HepG2 (cell line): Measurements from ENCODE around the gene SPTBN5. TPM values are rescaled to one million over a fixed set of nuclear protein-coding genes. Genes with fewer than 3 reads are reported as not detected.

Experiments
- ATAC-seq: fragments of 200-7000 bp; cut with Tn5 transposase; 3 replicates; pipeline ENCODE4 v1.9.1; 2020; ENCODE audit warnings: mild to moderate bottlenecking, moderate library complexity
- BruUV-seq: library from RNA; stranded (reverse); fragments of 400-500 nt; replicated peaks from 2 replicates; lab custom pipeline; 2021; lab: Mats Ljungman, UMichigan
- CTCF ChIA-PET: fragments of 300-600 bp; formaldehyde crosslinking; extraction: SDS; loops from one replicate; lab custom pipeline; 2021; ENCODE audit warnings: low total read pairs, inconsistent platforms, low intra/inter-chr PET ratio; lab: Yijun Ruan, JAX
- POLR2A ChIA-PET: fragments of 350-600 bp; sonication (Branson Sonifier 250); formaldehyde crosslinking; loops from one replicate; lab custom pipeline; 2020; ENCODE audit warnings: antibody characterized with exemption, inconsistent platforms; lab: Yijun Ruan, JAX
- DNase-seq: peaks from one replicate; pipeline ENCODE4 v3.0.0-alpha.2; 2015; ENCODE audit warnings: low spot score
- FAIRE-seq: peaks from 3 replicates; lab custom pipeline; 2011; peaks lifted over from hg19 to GRCh38; lab: Jason Lieb, UNC
- H2AFZ ChIP-seq: one replicate; pipeline ENCODE4 v1.6.1; 2011; ENCODE audit warnings: low read length, inconsistent platforms
- H3K27ac ChIP-seq: fragments of 300-600 bp; 3 replicates; pipeline ENCODE4 v1.8.0; 2011; ENCODE audit warnings: mixed run types, mild to moderate bottlenecking, mixed read lengths, low read length, inconsistent platforms; ENCODE audit not compliant: insufficient read depth; ENCODE audit errors: extremely low read length
- H3K27me3 ChIP-seq, 2 experiments: fragments of 200-600 bp in 1 of 2; 2 replicates in 1 of 2; 3 replicates in 1 of 2; pipeline versions ENCODE4 v1.6.0 to v1.8.0; 2011; ENCODE audit warnings: low read length in 2 of 2, mild to moderate bottlenecking in 2 of 2, moderate library complexity in 2 of 2, inconsistent platforms in 1 of 2; ENCODE audit not compliant: insufficient read depth in 2 of 2, control insufficient read depth in 1 of 2
- H3K36me3 ChIP-seq, 2 experiments: fragments of 200-600 bp in 1 of 2; replicated peaks in 1 of 2; 2 replicates in 1 of 2; 3 replicates in 1 of 2; pipeline versions ENCODE4 v1.5.1 to v1.8.0; 2011; ENCODE audit warnings: low read length in 2 of 2, inconsistent platforms in 1 of 2; ENCODE audit not compliant: insufficient read depth in 2 of 2, control insufficient read depth in 1 of 2
- H3K4me1 ChIP-seq: 2 replicates; pipeline ENCODE4 v1.5.1; 2012; ENCODE audit warnings: low read length, inconsistent platforms; ENCODE audit not compliant: insufficient read depth
- H3K4me2 ChIP-seq: 2 replicates; pipeline ENCODE4 v1.6.0; 2011; ENCODE audit warnings: low read depth, low read length, inconsistent platforms
- H3K4me3 ChIP-seq, 3 experiments: fragments of 200-600 bp in 1 of 3; sonication (generic), shearing (Covaris generic) in 1 of 3; replicated peaks in 1 of 3; 2 replicates each; pipeline ENCODE4 v1.5.1; 2011 to 2016; ENCODE audit warnings: low read length in 3 of 3, inconsistent platforms in 2 of 3, low read depth in 2 of 3, mild to moderate bottlenecking in 2 of 3, control low read depth in 1 of 3, mixed read lengths in 1 of 3; ENCODE audit not compliant: insufficient read depth in 1 of 3
- H3K79me2 ChIP-seq: one replicate; pipeline ENCODE4 v1.6.1; 2011; ENCODE audit warnings: low read length, inconsistent platforms; ENCODE audit not compliant: insufficient read depth
- H3K9ac ChIP-seq: 2 replicates; pipeline ENCODE4 v1.6.0; 2011; ENCODE audit warnings: mild to moderate bottlenecking, low read depth, low read length, inconsistent platforms; ENCODE audit not compliant: insufficient read depth
- H3K9me3 ChIP-seq: 2 replicates; pipeline ENCODE4 v1.5.1; 2012; ENCODE audit warnings: mild to moderate bottlenecking, low read length
- H4K20me1 ChIP-seq: 2 replicates; pipeline ENCODE4 v1.6.0; 2011; ENCODE audit warnings: inconsistent platforms, mild to moderate bottlenecking, low read length, moderate library complexity; ENCODE audit not compliant: insufficient read depth
- ATF7-NPFF ChIP-seq: sonication (generic); formaldehyde crosslinking; IDR thresholded peaks from 2 replicates; pipeline ENCODE4 v1.8.1; 2023; ENCODE audit warnings: mild to moderate bottlenecking, low read depth, missing genetic modification reagents, moderate library complexity
- BCL6 ChIP-seq: IDR thresholded peaks from 2 replicates; pipeline ENCODE4 v1.6.1; 2016; ENCODE audit warnings: missing genetic modification reagents, missing compliant biosample characterization
- EEA1 ChIP-seq: sonication (generic); formaldehyde crosslinking; IDR thresholded peaks from 2 replicates; pipeline ENCODE4 v1.5.1; 2020; ENCODE audit warnings: mild to moderate bottlenecking, missing genetic modification reagents, borderline replicate concordance
- FOXA3 ChIP-seq: IDR thresholded peaks from 2 replicates; pipeline ENCODE4 v1.6.1; 2016; ENCODE audit warnings: missing genetic modification reagents, missing compliant biosample characterization
- GATAD1 ChIP-seq: IDR thresholded peaks from 2 replicates; pipeline ENCODE4 v1.6.1; 2016; ENCODE audit warnings: missing genetic modification reagents, missing compliant biosample characterization
- HHEX ChIP-seq: IDR thresholded peaks from 2 replicates; pipeline ENCODE4 v1.6.1; 2016; ENCODE audit warnings: control low read depth
- MAFK ChIP-seq, 2 experiments: IDR thresholded peaks in 1 of 2; conservative IDR thresholded peaks in 1 of 2; 2 replicates each; pipeline ENCODE4 v1.6.1; 2011; ENCODE audit warnings: improper control_type of control experiment in 2 of 2, low read length in 2 of 2
- NR2C2 ChIP-seq: sonication (generic); formaldehyde crosslinking; IDR thresholded peaks from 2 replicates; pipeline ENCODE4 v1.4.0; 2020; ENCODE audit warnings: missing genetic modification reagents, mild to moderate bottlenecking, moderate library complexity, borderline replicate concordance
- NR2F6 ChIP-seq, 2 experiments: IDR thresholded peaks; 2 replicates each; pipeline ENCODE4 v1.6.1; 2016; ENCODE audit warnings: antibody characterized with exemption in 1 of 2, mild to moderate bottlenecking in 1 of 2
- RAD51 ChIP-seq: fragments of 450-650 bp; IDR thresholded peaks from 2 replicates; pipeline ENCODE4 v1.6.1; 2016; ENCODE audit warnings: borderline replicate concordance
- RBM22 ChIP-seq: fragments of 200-400 bp; formaldehyde crosslinking; optimal IDR thresholded peaks from 2 replicates; pipeline ENCODE3; 2017; ENCODE audit warnings: mild to moderate bottlenecking, low read length, moderate library complexity
- SMARCE1 ChIP-seq: fragments of 450-650 bp; IDR thresholded peaks from 2 replicates; pipeline ENCODE4 v1.6.1; 2017; ENCODE audit warnings: borderline replicate concordance
- SOX6 ChIP-seq, 2 experiments: fragments of 450-650 bp in 1 of 2; sonication (generic) in 1 of 2; formaldehyde crosslinking in 1 of 2; IDR thresholded peaks; 2 replicates each; pipeline versions ENCODE4 v1.4.0 to v1.6.1; 2017 to 2020; ENCODE audit warnings: antibody characterized with exemption in 1 of 2, mild to moderate bottlenecking in 1 of 2, missing genetic modification reagents in 1 of 2
- XRCC5 ChIP-seq: fragments of 200-400 bp; formaldehyde crosslinking; optimal IDR thresholded peaks from 2 replicates; pipeline ENCODE3; 2017; ENCODE audit warnings: mild to moderate bottlenecking, low read length
- ZNF205 ChIP-seq: IDR thresholded peaks from 2 replicates; pipeline ENCODE4 v1.6.1; 2018; ENCODE audit warnings: missing biosample characterization, missing genetic modification reagents
- ZNF552 ChIP-seq: sonication (generic); formaldehyde crosslinking; IDR thresholded peaks from 2 replicates; pipeline ENCODE4 v1.9.0; 2022; ENCODE audit warnings: missing genetic modification reagents, mild to moderate bottlenecking, borderline replicate concordance
- ZNF7 ChIP-seq: IDR thresholded peaks from 2 replicates; pipeline ENCODE4 v1.6.1; 2016; ENCODE audit warnings: missing biosample characterization, missing genetic modification reagents
- ZNF747 ChIP-seq: sonication (generic); formaldehyde crosslinking; IDR thresholded peaks from 2 replicates; pipeline ENCODE4 v1.8.1; 2023; ENCODE audit warnings: missing genetic modification reagents, mild to moderate bottlenecking, borderline replicate concordance
- ZSCAN30 ChIP-seq: sonication (generic); formaldehyde crosslinking; IDR thresholded peaks from 2 replicates; pipeline ENCODE4 v1.5.0; 2020; ENCODE audit warnings: mild to moderate bottlenecking, missing genetic modification reagents
- WGBS: methylation state at CpG from one replicate; pipeline ENCODE4 v1.1.6; 2017; ENCODE audit warnings: low lambda C conversion rate; 5-methylcytosine and 5-hydroxymethylcytosine counted together
- in situ Hi-C: cut with HindIII; loops from 2 replicates; pipeline ENCODE4 v1.10.0; 2017; ENCODE audit warnings: low pct_unique_long_range_greater_than_20kb; ENCODE audit not compliant: extremely low pct_ligation_motif_present
- intact Hi-C: fragments of 100-400 bp; cut with micrococcal nuclease; formaldehyde crosslinking; loops from one replicate; pipeline ENCODE4 v1.10.0; 2022; ENCODE audit not compliant: unreplicated experiment
- polyA plus RNA-seq, 8 experiments: library from polyadenylated mRNA; depleted of rRNA in 3 of 8; stranded (reverse) in 7 of 8; unstranded in 1 of 8; fragments of >200 nt; fragmentation: Illumina TruSeq in 4 of 8; extraction: Trizol in 4 of 8; gene quantifications; 2 replicates each; pipeline versions ENCODE4 v1.2.1 to v1.2.3, GENCODE V29; 2011 to 2016; ENCODE audit warnings: low read depth in 4 of 8, missing spikeins in 1 of 8, mixed read lengths in 1 of 8; ENCODE audit not compliant: insufficient read depth in 1 of 8
- total RNA-seq, 5 experiments: library from RNA; depleted of rRNA; stranded (reverse); fragments of >200 nt; fragmentation: Illumina TruSeq; extraction: Trizol; gene quantifications; 2 replicates each; pipeline ENCODE4 v1.2.3, GENCODE V29; 2016; ENCODE audit warnings: low read depth in 1 of 5
- TF ChIP-seq, protein P1 (sequence below): sonication (generic); formaldehyde crosslinking; IDR thresholded peaks from 2 replicates; pipeline ENCODE4 v1.4.0; 2020; ENCODE audit warnings: low read depth, missing genetic modification reagents
- TF ChIP-seq, protein P2 (sequence below): IDR thresholded peaks from 2 replicates; pipeline ENCODE4 v1.6.1; 2016

The SPTBN5 gene
- total and polyA plus RNA-seq, 2 of the 13 experiments (the other 11 are each of a cell fraction or from before 2014, with no cell fraction given): 0.01 to 0.07 TPM

DNA sequence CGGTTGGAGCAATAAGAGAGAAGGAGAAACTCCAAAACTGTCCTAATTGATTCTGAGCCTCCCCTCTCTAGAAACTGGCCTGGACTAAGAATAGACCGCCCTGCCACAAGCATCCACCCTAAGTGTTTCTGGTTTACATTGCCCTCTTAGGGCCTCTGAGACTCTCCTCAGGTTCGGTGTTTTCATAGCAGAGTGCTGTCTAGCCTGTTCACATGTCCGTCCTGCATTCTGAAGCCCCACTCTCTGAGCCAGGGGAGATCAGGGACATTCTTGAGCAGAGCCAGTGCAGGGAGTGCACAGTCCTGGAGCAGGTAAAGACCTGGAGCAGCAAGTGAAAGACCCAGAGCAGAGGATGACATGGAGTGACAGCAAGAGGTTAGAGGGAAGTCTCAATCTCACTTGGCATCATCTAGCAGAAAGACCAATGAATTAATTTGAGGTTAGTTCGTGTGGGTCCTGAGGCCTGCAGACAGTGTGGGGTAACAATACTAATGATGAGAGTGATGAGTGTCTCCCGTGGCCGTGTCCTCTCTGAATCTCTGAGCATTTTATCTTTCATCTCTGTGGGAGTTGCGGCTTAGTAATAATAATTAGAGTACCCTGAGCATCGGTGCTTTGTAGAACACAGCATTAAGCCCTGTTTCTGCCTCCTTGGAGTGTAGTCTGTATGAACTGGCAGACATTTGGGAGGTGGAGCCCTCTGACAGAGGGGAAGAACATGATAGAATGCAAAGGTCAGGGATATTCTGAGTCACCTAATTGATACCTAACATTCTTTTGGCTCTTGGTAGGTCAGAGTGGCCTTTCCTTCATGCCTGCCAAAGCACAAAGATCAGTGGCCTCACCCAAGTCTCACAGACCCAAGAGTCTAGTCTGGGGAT lies 95.0 kb downstream of the SPTBN5 start:
- peak; percentile 55 for FAIRE-seq
- Histone ChIP-seq H3K27ac (no peak overlapping the region), H3K9ac (no peak overlapping the region), H3K9me3 (no peaks in the 10 kb centered on the region), H3K27me3 (no peaks in the 10 kb centered on the region), H3K36me3 (no peaks in the 10 kb centered on the region), H3K4me1 (peaks cover 37% of the 10 kb centered on the region), H4K20me1 (no peaks in the 10 kb centered on the region), H3K79me2 (no peaks in the 10 kb centered on the region), H2AFZ (no peak overlapping the region), H3K4me3 (no peak overlapping the region), H3K4me2 (peak overlapping the region; percentile 23)
- BruUV-seq: no TSS peak
- ChIA-PET POLR2A (no interaction called here), CTCF (no interaction called here)
- peak; percentile 56 for DNase-seq
- peak; percentile 85 for ATAC-seq
- intact Hi-C loops: no loop called here
- WGBS: 63% methylated on average over 9 of the region's 9 CpGs
- in situ Hi-C loops: no loop called here
- TF ChIP-seq, protein P1, sequence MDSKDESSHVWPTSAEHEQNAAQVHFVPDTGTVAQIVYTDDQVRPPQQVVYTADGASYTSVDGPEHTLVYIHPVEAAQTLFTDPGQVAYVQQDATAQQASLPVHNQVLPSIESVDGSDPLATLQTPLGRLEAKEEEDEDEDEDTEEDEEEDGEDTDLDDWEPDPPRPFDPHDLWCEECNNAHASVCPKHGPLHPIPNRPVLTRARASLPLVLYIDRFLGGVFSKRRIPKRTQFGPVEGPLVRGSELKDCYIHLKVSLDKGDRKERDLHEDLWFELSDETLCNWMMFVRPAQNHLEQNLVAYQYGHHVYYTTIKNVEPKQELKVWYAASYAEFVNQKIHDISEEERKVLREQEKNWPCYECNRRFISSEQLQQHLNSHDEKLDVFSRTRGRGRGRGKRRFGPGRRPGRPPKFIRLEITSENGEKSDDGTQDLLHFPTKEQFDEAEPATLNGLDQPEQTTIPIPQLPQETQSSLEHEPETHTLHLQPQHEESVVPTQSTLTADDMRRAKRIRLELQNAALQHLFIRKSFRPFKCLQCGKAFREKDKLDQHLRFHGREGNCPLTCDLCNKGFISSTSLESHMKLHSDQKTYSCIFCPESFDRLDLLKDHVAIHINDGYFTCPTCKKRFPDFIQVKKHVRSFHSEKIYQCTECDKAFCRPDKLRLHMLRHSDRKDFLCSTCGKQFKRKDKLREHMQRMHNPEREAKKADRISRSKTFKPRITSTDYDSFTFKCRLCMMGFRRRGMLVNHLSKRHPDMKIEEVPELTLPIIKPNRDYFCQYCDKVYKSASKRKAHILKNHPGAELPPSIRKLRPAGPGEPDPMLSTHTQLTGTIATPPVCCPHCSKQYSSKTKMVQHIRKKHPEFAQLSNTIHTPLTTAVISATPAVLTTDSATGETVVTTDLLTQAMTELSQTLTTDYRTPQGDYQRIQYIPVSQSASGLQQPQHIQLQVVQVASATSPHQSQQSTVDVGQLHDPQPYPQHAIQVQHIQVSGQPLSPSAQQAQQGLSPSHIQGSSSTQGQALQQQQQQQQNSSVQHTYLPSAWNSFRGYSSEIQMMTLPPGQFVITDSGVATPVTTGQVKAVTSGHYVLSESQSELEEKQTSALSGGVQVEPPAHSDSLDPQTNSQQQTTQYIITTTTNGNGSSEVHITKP (CRISPR knock-in tag): peak; percentile 44; the same call in 1 of the 2 replicates
- no peak for TF ChIP-seq XRCC5
- no peak for TF ChIP-seq BCL6 (CRISPR knock-in tag)
- TF ChIP-seq ZSCAN30: no peak
- TF ChIP-seq EEA1: no peak
- TF ChIP-seq, protein P2, sequence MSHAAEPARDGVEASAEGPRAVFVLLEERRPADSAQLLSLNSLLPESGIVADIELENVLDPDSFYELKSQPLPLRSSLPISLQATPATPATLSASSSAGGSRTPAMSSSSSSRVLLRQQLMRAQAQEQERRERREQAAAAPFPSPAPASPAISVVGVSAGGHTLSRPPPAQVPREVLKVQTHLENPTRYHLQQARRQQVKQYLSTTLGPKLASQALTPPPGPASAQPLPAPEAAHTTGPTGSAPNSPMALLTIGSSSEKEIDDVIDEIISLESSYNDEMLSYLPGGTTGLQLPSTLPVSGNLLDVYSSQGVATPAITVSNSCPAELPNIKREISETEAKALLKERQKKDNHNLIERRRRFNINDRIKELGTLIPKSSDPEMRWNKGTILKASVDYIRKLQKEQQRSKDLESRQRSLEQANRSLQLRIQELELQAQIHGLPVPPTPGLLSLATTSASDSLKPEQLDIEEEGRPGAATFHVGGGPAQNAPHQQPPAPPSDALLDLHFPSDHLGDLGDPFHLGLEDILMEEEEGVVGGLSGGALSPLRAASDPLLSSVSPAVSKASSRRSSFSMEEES: no peak
- TF ChIP-seq SMARCE1: no peak
- TF ChIP-seq MAFK (conservative IDR thresholded peaks at IDR 0.05 in 1 of 2, IDR thresholded peaks at IDR 0.05 in 1 of 2; ENCODE audit: low read length in 2 of 2): peak; percentile 43 to 52
- no peak for TF ChIP-seq RAD51
- no peak for TF ChIP-seq ZNF205 (CRISPR knock-in tag)
- no peak for TF ChIP-seq NR2C2 (CRISPR knock-in tag)
- 0 out of 2 replicates have a peak, but pooled peaks have one; percentile 11 for TF ChIP-seq NR2F6 (IDR thresholded peaks at IDR 0.05)
- TF ChIP-seq NR2F6 (CRISPR knock-in tag; IDR thresholded peaks at IDR 0.05): 0 out of 2 replicates have a peak, but pooled peaks have one; percentile 18
- TF ChIP-seq FOXA3: no peak
- no peak for TF ChIP-seq ATF7-NPFF (CRISPR knock-in tag)
- TF ChIP-seq ZNF552 (CRISPR knock-in tag): no peak
- TF ChIP-seq ZNF7: no peak
- no peak for TF ChIP-seq HHEX (CRISPR knock-in tag)
- no peak for TF ChIP-seq RBM22
- no peak for TF ChIP-seq ZNF747 (CRISPR knock-in tag)
- no peak for TF ChIP-seq GATAD1 (CRISPR knock-in tag)
- TF ChIP-seq SOX6 (IDR thresholded peaks at IDR 0.05): no peak
- no peak for TF ChIP-seq SOX6 (CRISPR knock-in tag; IDR thresholded peaks at IDR 0.05)
